GM12892 (cell line): ENCODE data around the gene TERB1.

Experiments
- DNase-seq: peaks from one replicate; pipeline ENCODE4 v3.0.0; 2011; ENCODE audit not compliant: insufficient read length
- FAIRE-seq: peaks from 2 replicates; lab custom pipeline; 2011; peaks lifted over from hg19 to GRCh38; lab: Jason Lieb, UNC
- POLR2A ChIP-seq: IDR thresholded peaks from 2 replicates; pipeline ENCODE4 v1.6.1; 2011; ENCODE audit warnings: low read depth, low read length, control low read depth
- POLR2AphosphoS5 ChIP-seq: IDR thresholded peaks from 2 replicates; pipeline ENCODE4 v1.6.1; 2011; ENCODE audit warnings: low read depth, low read length, control low read depth
- TAF1 ChIP-seq: IDR thresholded peaks from 2 replicates; pipeline ENCODE4 v1.6.1; 2011; ENCODE audit warnings: low read depth, mild to moderate bottlenecking, control low read depth, low read length, borderline replicate concordance

TERB1 gene

DNA sequence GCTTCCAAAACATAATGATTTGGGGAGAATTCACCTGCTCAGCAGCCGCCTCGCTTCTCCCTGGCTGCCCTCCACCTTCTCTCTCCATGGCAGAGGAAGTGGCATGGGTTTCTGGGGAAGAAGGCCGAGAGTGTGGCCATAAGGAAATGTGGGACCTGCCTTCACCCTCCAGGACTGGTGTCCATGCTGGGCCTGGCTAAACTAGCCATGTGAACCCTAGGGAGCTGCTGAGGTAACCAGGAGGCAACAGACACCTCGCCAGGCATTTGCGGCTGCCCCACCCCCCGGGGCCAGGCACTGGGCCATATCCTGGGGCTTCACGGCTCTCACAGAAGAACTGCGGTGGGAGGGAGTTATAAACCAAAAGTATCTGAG, 94.9 kb downstream of the TERB1 start:
- TF ChIP-seq TAF1 (no peak), POLR2A (no peak), POLR2AphosphoS5 (no peak)
- FAIRE-seq (no peak), DNase-seq (no peak)

DNA sequence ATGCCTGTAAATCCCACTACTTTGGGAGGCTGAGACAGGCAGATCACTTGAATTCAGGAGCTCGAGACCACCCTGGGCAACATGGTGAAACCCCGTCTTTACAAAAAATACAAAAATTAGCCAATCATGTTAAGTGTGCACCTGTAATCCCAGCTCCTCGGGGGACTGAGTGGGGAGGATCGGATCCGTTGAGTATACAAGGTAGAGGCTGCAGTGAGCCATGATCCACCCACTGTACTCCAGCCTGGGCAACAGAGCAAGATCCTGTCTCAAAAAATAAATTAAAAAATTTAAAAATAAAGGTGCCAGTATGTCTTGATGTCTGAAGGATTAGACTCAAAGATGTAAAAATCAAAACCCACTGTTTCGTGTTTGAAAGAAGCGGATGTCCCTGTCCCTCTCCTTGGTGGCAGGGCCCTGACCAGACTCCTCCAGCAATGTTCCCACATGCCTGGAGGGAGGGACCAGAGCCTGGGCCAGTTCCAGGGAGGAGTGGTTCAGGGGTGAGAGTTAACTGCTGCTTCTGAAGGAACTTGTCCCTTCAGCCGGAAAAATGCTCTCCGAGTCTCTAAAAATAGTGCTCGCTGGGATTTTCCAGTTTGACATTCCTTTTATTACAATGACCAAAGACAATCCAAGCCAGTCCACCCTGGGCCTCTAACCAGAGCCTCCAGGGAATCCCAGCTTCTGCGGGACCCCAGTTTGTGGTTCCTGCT, 95.4 kb downstream of the TERB1 start:
- DNase-seq (no peak), FAIRE-seq (no peak)
- TF ChIP-seq POLR2A (no peak), TAF1 (no peak), POLR2AphosphoS5 (no peak)
